ENCODE measurements around the gene FAM120B.
"Not testable (repeated sequence)": the region's sequence is repeated elsewhere in the genome, so short reads cannot be mapped to it uniquely, and the experiment has no call there.

FAM120B gene

GRCh38 chr6:170307080-170307545, 555 bp downstream of the FAM120B start:
- DNase-seq = no peak

GRCh38 chr6:170308761-170309160, 2.2 kb downstream of the FAM120B start:
- DNase-seq = no peak

- DNase-seq = no peak
Measured at GRCh38 chr6:170311696-170312095, 5.1 kb downstream of the FAM120B start.

GRCh38 chr6:170312876-170313275, 6.3 kb downstream of the FAM120B start:
- DNase-seq = no peak

GRCh38 chr6:170313716-170314295, 7.2 kb downstream of the FAM120B start:
- peak in 1 of 3 donors; percentile 16 for DNase-seq

GRCh38 chr6:170314983-170315382, 8.4 kb downstream of the FAM120B start:
- peak in 1 of 3 donors; percentile 10 for DNase-seq

GRCh38 chr6:170316071-170316470, 9.5 kb downstream of the FAM120B start:
- peak in 2 of 3 donors; percentile 18 to 24 for DNase-seq

- DNase-seq = peak in 1 of 3 donors; percentile 5
Measured at GRCh38 chr6:170317076-170317475, 10.5 kb downstream of the FAM120B start.

GRCh38 chr6:170317718-170318117, 11.2 kb downstream of the FAM120B start:
- DNase-seq = peak in 1 of 3 donors; percentile 17

- no peak for DNase-seq
Measured at GRCh38 chr6:170329321-170329720, 22.8 kb downstream of the FAM120B start.

GRCh38 chr6:170335199-170335598, 28.6 kb downstream of the FAM120B start:
- DNase-seq = not testable (repeated sequence)

- DNase-seq = peak; percentile 67 to 72 (median 68)
Measured at GRCh38 chr6:170344631-170345576, 38.3 kb downstream of the FAM120B start.

GRCh38 chr6:170345662-170346061, 39.1 kb downstream of the FAM120B start:
- peak in 2 of 3 donors; percentile 13 to 19 for DNase-seq

GRCh38 chr6:170346649-170347048, 40.1 kb downstream of the FAM120B start:
- DNase-seq = no peak

GRCh38 chr6:170347091-170347490, 40.5 kb downstream of the FAM120B start:
- DNase-seq = no peak

- no peak for DNase-seq
Measured at GRCh38 chr6:170347975-170348374, 41.4 kb downstream of the FAM120B start.

- not testable (repeated sequence) for DNase-seq
Measured at GRCh38 chr6:170351456-170351855, 44.9 kb downstream of the FAM120B start.

- DNase-seq = not testable (repeated sequence)
Measured at GRCh38 chr6:170355190-170355589, 48.6 kb downstream of the FAM120B start.

- no peak for DNase-seq
Measured at GRCh38 chr6:170355661-170356060, 49.1 kb downstream of the FAM120B start.

GRCh38 chr6:170357812-170358211, 51.3 kb downstream of the FAM120B start:
- DNase-seq = no peak

- no peak for DNase-seq
Measured at GRCh38 chr6:170358496-170358895, 51.9 kb downstream of the FAM120B start.

GRCh38 chr6:170360476-170360875, 53.9 kb downstream of the FAM120B start:
- peak; percentile 24 to 66 (median 35) for DNase-seq

GRCh38 chr6:170361335-170361734, 54.8 kb downstream of the FAM120B start:
- no peak for DNase-seq

GRCh38 chr6:170362121-170362520, 55.6 kb downstream of the FAM120B start:
- DNase-seq = no peak

Data from suppressor macrophage treated with lipopolysaccharide for 1 hour (primary cell).